K562 (cell line): ENCODE results near the gene PXK.

ENCODE experiments used
- ARNT ChIP-seq, 2 experiments: fragments of 450-650 bp; IDR thresholded peaks; 2 replicates each; pipeline ENCODE4 v1.6.1; 2016; ENCODE audit warnings: mild to moderate bottlenecking in 1 of 2
- EP300 ChIP-seq: IDR thresholded peaks from 2 replicates; pipeline ENCODE4 v1.6.1; 2012; ENCODE audit warnings: low read length, improper control_type of control experiment
- POLR2A ChIP-seq: fragments of 450-650 bp; conservative IDR thresholded peaks from 2 replicates; pipeline ENCODE4 v1.6.1; 2016
- SETDB1 ChIP-seq: IDR thresholded peaks from one replicate; pipeline ENCODE4 v1.6.1; 2012; ENCODE audit warnings: low read length, control low read depth, inconsistent platforms
- SIN3B ChIP-seq: fragments of 450-650 bp; IDR thresholded peaks from 2 replicates; pipeline ENCODE4 v1.6.1; 2017; ENCODE audit warnings: low read depth, mild to moderate bottlenecking, moderate library complexity
- SMARCB1 ChIP-seq: IDR thresholded peaks from 2 replicates; pipeline ENCODE4 v1.6.1; 2011; ENCODE audit warnings: improper control_type of control experiment, low read depth; ENCODE audit not compliant: insufficient read length
- TF ChIP-seq, protein P1 (sequence below), 3 experiments: IDR thresholded peaks in 2 of 3; conservative IDR thresholded peaks in 1 of 3; 2 replicates each; pipeline ENCODE4 v1.5.1; 2011 to 2012; ENCODE audit warnings: low read length in 3 of 3, mild to moderate bottlenecking in 3 of 3, control low read depth in 2 of 3, improper control_type of control experiment in 1 of 3, inconsistent platforms in 1 of 3, low read depth in 1 of 3, mixed read lengths in 1 of 3, moderate library complexity in 1 of 3; ENCODE audit not compliant: insufficient read depth in 2 of 3
- TF ChIP-seq, protein P2 (sequence below): sonication (generic); formaldehyde crosslinking; IDR thresholded peaks from 2 replicates; pipeline ENCODE4 v1.5.0; 2020; ENCODE audit warnings: missing genetic modification reagents
- TF ChIP-seq, protein P3 (sequence below), 2 experiments: fragments of 450-650 bp; formaldehyde crosslinking in 1 of 2; IDR thresholded peaks; 2 replicates each; pipeline versions ENCODE4 v1.4.0 to v1.6.1; 2014 to 2020; ENCODE audit warnings: mild to moderate bottlenecking in 2 of 2, borderline replicate concordance in 1 of 2, low read depth in 1 of 2

DNA sequence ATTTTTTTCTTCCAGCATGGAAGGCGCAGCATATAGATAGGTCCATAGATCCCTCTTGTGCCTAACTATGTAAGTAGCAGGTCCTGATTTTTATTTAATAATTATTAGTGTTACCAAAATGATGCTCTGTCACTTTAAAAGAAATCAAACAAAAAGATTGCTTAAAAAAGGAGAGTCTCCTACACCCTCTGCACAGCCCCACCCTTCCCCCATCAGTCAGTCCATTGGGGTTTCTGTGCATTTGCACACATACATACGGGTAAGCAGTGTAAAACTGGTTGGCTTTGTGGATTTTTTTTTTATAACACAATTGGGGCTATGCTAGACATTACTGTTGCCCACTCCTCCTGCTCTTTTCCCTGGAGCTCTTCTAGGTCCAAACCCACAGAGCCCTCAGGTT lies 33.6 kb upstream of the PXK start:
- no peak for TF ChIP-seq SIN3B
- no peak for TF ChIP-seq SETDB1
- TF ChIP-seq POLR2A = no peak
- no peak for TF ChIP-seq EP300
- TF ChIP-seq, protein P1, sequence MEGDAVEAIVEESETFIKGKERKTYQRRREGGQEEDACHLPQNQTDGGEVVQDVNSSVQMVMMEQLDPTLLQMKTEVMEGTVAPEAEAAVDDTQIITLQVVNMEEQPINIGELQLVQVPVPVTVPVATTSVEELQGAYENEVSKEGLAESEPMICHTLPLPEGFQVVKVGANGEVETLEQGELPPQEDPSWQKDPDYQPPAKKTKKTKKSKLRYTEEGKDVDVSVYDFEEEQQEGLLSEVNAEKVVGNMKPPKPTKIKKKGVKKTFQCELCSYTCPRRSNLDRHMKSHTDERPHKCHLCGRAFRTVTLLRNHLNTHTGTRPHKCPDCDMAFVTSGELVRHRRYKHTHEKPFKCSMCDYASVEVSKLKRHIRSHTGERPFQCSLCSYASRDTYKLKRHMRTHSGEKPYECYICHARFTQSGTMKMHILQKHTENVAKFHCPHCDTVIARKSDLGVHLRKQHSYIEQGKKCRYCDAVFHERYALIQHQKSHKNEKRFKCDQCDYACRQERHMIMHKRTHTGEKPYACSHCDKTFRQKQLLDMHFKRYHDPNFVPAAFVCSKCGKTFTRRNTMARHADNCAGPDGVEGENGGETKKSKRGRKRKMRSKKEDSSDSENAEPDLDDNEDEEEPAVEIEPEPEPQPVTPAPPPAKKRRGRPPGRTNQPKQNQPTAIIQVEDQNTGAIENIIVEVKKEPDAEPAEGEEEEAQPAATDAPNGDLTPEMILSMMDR (IDR thresholded peaks at IDR 0.05 in 2 of 3, conservative IDR thresholded peaks at IDR 0.05 in 1 of 3; ENCODE audit: insufficient read depth in 2 of 3, low read depth in 1 of 3, low read length in 3 of 3) = no peak
- TF ChIP-seq, protein P2, sequence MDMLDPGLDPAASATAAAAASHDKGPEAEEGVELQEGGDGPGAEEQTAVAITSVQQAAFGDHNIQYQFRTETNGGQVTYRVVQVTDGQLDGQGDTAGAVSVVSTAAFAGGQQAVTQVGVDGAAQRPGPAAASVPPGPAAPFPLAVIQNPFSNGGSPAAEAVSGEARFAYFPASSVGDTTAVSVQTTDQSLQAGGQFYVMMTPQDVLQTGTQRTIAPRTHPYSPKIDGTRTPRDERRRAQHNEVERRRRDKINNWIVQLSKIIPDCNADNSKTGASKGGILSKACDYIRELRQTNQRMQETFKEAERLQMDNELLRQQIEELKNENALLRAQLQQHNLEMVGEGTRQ = no peak
- TF ChIP-seq ARNT (IDR thresholded peaks at IDR 0.05) = no peak
- TF ChIP-seq SMARCB1 = no peak
- TF ChIP-seq, protein P3, sequence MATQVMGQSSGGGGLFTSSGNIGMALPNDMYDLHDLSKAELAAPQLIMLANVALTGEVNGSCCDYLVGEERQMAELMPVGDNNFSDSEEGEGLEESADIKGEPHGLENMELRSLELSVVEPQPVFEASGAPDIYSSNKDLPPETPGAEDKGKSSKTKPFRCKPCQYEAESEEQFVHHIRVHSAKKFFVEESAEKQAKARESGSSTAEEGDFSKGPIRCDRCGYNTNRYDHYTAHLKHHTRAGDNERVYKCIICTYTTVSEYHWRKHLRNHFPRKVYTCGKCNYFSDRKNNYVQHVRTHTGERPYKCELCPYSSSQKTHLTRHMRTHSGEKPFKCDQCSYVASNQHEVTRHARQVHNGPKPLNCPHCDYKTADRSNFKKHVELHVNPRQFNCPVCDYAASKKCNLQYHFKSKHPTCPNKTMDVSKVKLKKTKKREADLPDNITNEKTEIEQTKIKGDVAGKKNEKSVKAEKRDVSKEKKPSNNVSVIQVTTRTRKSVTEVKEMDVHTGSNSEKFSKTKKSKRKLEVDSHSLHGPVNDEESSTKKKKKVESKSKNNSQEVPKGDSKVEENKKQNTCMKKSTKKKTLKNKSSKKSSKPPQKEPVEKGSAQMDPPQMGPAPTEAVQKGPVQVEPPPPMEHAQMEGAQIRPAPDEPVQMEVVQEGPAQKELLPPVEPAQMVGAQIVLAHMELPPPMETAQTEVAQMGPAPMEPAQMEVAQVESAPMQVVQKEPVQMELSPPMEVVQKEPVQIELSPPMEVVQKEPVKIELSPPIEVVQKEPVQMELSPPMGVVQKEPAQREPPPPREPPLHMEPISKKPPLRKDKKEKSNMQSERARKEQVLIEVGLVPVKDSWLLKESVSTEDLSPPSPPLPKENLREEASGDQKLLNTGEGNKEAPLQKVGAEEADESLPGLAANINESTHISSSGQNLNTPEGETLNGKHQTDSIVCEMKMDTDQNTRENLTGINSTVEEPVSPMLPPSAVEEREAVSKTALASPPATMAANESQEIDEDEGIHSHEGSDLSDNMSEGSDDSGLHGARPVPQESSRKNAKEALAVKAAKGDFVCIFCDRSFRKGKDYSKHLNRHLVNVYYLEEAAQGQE (IDR thresholded peaks at IDR 0.05; ENCODE audit: borderline replicate concordance) = no peak
- TF ChIP-seq, protein P3 (CRISPR knock-in tag; IDR thresholded peaks at IDR 0.05; ENCODE audit: low read depth) = no peak
